Spleen (tissue), 7 donors: ENCODE results near the gene OR10W1.

Source experiments
- CTCF ChIP-seq, 11 experiments: fragments of 200-600 bp in 7 of 11; fragments of 450-650 bp in 4 of 11; sonication (generic) in 4 of 11; IDR thresholded peaks in 8 of 11; conservative IDR thresholded peaks in 3 of 11; 1 replicate in 7 of 11; 2 replicates in 4 of 11; pipeline versions ENCODE4 v1.4.0 to v1.8.0; 2016 to 2021; ENCODE audit warnings: antibody characterized with exemption in 11 of 11, inconsistent platforms in 4 of 11, mild to moderate bottlenecking in 1 of 11
- POLR2AphosphoS5 ChIP-seq, 3 donors: sonication (generic); formaldehyde crosslinking; IDR thresholded peaks; one replicate each; pipeline ENCODE4 v1.5.1; 2017; ENCODE audit warnings: antibody characterized with exemption in 3 of 3
- donor health status: DM: no; HTN: no; CAD: no; lungs with moderate emphysema.
- donor health status: DM: no; HTN: no; CAD: no.
- donor health status: DM: no; HTN: no; CAD: no.

- TF ChIP-seq CTCF (IDR thresholded peaks at IDR 0.05 in 8 of 11, conservative IDR thresholded peaks at IDR 0.05 in 3 of 11): no peak
- no peak for TF ChIP-seq POLR2AphosphoS5 (IDR thresholded peaks at IDR 0.05)
Observed at GRCh38 chr11:58259983-58260382, 8.1 kb downstream of the OR10W1 start.
